Metanephros (tissue), 1 donor: ENCODE data around the gene OR10AG1. TPM values are rescaled to one million over a fixed set of nuclear protein-coding genes. Genes with fewer than 3 reads are reported as not detected.

Source experiments
- total RNA-seq: library from RNA; depleted of rRNA; stranded (reverse); fragments of >200 nt; gene quantifications from one replicate; pipeline ENCODE4 v1.2.3, GENCODE V29; 2014

The OR10AG1 gene, protein sequence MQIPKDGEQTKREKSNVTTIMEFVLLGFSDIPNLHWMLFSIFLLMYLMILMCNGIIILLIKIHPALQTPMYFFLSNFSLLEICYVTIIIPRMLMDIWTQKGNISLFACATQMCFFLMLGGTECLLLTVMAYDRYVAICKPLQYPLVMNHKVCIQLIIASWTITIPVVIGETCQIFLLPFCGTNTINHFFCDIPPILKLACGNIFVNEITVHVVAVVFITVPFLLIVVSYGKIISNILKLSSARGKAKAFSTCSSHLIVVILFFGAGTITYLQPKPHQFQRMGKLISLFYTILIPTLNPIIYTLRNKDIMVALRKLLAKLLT
- total RNA-seq, result not detected

DNA sequence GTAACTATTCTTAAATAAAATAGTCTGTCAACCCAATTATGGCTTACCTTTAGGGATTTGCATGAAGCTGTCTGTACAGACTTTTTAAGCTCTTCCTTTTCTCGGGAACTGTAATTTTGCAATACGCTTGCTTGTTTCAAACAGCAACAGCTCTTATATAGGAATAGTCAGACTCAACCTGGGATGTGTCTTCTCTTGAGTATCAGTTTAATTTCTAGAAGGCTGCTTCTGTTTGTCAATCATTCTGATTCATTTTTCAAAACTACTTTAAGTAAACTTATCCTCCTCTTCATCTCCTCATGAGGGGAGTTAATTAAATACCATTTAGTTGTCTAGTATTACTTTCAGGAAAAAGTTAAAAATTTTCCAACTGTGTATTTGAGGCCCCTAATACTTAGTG, at the start of gene OR10AG1:
Gene OR10AG1 (minus strand): TSS at position 101 of the 400 bp plus-strand sequence. CDS start 38 bp downstream, at position 63.

DNA sequence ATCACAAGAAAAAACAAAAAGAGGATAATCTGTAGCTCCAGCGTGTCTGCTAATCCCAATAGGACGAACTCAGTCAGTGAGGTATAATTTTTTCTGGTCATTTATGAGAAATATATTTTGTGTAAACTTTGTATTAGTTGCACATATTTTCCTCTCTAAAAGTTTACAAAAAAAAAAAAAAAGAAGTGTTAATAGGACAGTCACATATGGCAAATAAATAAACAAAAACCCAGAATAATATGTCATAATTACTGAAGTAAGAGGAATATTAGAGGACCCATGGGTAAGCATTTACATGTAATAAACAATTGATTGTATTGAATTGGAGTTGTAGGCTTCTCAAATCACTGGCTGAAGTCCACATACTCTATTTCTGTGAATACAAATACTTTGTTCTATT, 24.8 kb upstream of the OR10AG1 start, which contains the start of gene OR5F1:
Gene OR5F1 (minus strand): TSS at position 101 of the 400 bp plus-strand sequence. CDS start 0 bp downstream, at position 101.

DNA sequence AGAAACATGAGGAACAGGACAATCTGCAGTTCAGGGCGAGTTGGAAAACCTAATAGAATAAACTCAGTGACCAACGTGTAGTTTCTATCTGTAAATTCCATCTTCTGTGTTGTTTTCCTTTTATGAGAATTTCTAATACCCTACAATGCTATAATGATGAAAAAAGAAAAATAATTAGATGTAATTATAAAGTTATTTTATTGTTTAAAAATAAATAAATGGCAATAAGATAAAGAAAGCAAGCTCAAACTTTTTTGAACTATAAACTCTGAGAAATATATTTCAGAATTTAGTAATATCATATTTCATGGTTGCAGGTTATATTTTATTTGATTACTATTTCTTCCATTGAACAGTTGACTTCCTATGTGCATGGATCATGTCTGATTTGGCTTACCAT, 33.4 kb downstream of the OR10AG1 start, which contains the start of gene OR5I1:
Gene OR5I1 (minus strand): TSS at position 101 of the 400 bp plus-strand sequence. CDS start 0 bp downstream, at position 101.

Other genes starting within 250 kb of the OR10AG1 start
- gene OR5D13, start 196.5 kb downstream of the OR10AG1 start, total RNA-seq, result not detected
- gene OR5D14, start 174.4 kb downstream of the OR10AG1 start, total RNA-seq, result not detected
- not detected for gene OR5L1, start 158.6 kb downstream of the OR10AG1 start, total RNA-seq
- gene OR5D18, start 150.3 kb downstream of the OR10AG1 start, total RNA-seq, result not detected
- not detected for gene OR5L2, start 142.7 kb downstream of the OR10AG1 start, total RNA-seq
- gene OR5D16, start 131.2 kb downstream of the OR10AG1 start, total RNA-seq, result not detected
- not detected for gene TRIM51, start 86.6 kb downstream of the OR10AG1 start, total RNA-seq
- not detected for gene OR5W2, start 55.4 kb downstream of the OR10AG1 start, total RNA-seq
- gene OR5I1, start 33.5 kb downstream of the OR10AG1 start, total RNA-seq, result not detected
- gene OR5F1, start 24.7 kb upstream of the OR10AG1 start, total RNA-seq, result not detected
- gene OR5AS1, start 57.7 kb upstream of the OR10AG1 start, total RNA-seq, result not detected
- gene OR8I2, start 123.4 kb upstream of the OR10AG1 start, total RNA-seq, result not detected
- not detected for gene OR8H2, start 133.7 kb upstream of the OR10AG1 start, total RNA-seq
- not detected for gene OR8H3, start 152.4 kb upstream of the OR10AG1 start, total RNA-seq
- not detected for gene OR8J3, start 170.3 kb upstream of the OR10AG1 start, total RNA-seq
- gene OR8K5, start 190.4 kb upstream of the OR10AG1 start, total RNA-seq, result not detected
- gene OR5J2, start 206.7 kb upstream of the OR10AG1 start, total RNA-seq, result not detected